GM10248 (cell line): ENCODE measurements around the gene HSD3B1.

Source experiments
- CTCF ChIA-PET: fragments of 300-600 bp; sonication (Branson Sonifier 250); formaldehyde crosslinking; extraction: SDS; loops from one replicate; lab custom pipeline; 2021; ENCODE audit warnings: antibody characterized with exemption; lab: Yijun Ruan, JAX
- POLR2A ChIA-PET: fragments of 350-650 bp; sonication (Branson Sonifier 250); formaldehyde crosslinking; extraction: SDS; loops from one replicate; lab custom pipeline; 2020; ENCODE audit warnings: antibody characterized with exemption; lab: Yijun Ruan, JAX
- DNase-seq: peaks from one replicate; pipeline ENCODE4 v3.0.0; 2012; ENCODE audit errors: extremely low spot score
- TF ChIP-seq, protein P1 (sequence below): IDR thresholded peaks from 2 replicates; pipeline ENCODE4 v1.5.1; 2012; ENCODE audit warnings: mild to moderate bottlenecking, low read depth; ENCODE audit errors: extremely low read depth, missing control alignments, control extremely low read depth

The HSD3B1 gene

DNA sequence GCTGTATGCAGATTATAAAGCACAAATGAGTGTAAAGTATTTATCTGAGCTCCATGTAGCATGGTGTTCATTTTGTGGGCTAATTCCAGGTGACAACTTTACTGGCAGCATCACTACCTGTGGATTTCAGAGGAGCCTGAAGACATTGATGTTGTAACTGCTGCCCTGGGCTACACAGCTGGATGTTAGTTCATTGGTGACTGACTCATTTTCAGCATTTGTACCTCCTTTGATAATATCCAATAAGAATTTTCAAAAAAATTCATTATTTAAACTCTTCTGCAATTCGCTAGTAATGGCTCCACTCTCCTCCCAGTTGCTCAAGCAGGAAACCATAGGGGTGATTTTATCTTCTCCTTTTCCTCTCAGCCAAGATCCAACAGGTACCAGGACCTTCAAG lies 37.3 kb upstream of the HSD3B1 start:
- TF ChIP-seq, protein P1, sequence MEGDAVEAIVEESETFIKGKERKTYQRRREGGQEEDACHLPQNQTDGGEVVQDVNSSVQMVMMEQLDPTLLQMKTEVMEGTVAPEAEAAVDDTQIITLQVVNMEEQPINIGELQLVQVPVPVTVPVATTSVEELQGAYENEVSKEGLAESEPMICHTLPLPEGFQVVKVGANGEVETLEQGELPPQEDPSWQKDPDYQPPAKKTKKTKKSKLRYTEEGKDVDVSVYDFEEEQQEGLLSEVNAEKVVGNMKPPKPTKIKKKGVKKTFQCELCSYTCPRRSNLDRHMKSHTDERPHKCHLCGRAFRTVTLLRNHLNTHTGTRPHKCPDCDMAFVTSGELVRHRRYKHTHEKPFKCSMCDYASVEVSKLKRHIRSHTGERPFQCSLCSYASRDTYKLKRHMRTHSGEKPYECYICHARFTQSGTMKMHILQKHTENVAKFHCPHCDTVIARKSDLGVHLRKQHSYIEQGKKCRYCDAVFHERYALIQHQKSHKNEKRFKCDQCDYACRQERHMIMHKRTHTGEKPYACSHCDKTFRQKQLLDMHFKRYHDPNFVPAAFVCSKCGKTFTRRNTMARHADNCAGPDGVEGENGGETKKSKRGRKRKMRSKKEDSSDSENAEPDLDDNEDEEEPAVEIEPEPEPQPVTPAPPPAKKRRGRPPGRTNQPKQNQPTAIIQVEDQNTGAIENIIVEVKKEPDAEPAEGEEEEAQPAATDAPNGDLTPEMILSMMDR, result no peak
- POLR2A ChIA-PET, result no interaction called here
- DNase-seq, result no peak
- CTCF ChIA-PET, result no interaction called here

DNA sequence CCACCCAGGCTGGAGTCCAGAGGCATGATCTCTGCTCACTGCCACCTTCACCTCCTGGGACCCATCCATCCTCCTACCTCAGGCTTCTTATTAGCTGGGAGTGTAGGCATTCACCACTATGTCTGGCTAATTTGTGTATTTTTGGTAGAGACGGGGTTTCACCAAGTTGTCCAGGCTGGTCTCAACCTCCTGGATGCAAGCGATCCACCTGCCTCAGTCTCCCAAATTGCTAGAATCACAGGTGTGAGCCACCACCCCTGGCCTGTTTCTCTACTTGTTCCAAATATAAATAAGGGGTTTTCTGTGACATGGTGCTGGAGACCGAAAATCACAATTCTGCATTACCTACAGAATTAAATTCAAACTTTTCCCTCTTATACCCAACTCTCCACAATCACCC lies 36.6 kb upstream of the HSD3B1 start:
- CTCF ChIA-PET, result no interaction called here
- POLR2A ChIA-PET, result no interaction called here
- TF ChIP-seq, protein P1, result no peak
- DNase-seq, result no peak

GRCh38 chr1:119470958-119471357 lies 36.1 kb upstream of the HSD3B1 start:
- POLR2A ChIA-PET, result no interaction called here
- TF ChIP-seq, protein P1, result no peak
- CTCF ChIA-PET, result no interaction called here
- no peak for DNase-seq

- POLR2A ChIA-PET, result no interaction called here
- no peak for DNase-seq
- CTCF ChIA-PET, result interaction anchor here (1.0 to 1.2 kb wide), 2 partner anchors 17 to 101 kb away, joined by 3 read pairs; no protein-coding TSS in a partner anchor
- TF ChIP-seq, protein P1, result no peak
Observed at GRCh38 chr1:119471566-119471965, 35.4 kb upstream of the HSD3B1 start.

- TF ChIP-seq, protein P1, result no peak
- ChIA-PET POLR2A (no interaction called here), CTCF (interaction anchor here (1.0 to 2.1 kb wide), 3 partner anchors 10 to 102 kb away, joined by 3 to 5 read pairs (median 3); no protein-coding TSS in a partner anchor)
- no peak for DNase-seq
Observed at GRCh38 chr1:119472080-119472818, 34.8 kb upstream of the HSD3B1 start.

DNA sequence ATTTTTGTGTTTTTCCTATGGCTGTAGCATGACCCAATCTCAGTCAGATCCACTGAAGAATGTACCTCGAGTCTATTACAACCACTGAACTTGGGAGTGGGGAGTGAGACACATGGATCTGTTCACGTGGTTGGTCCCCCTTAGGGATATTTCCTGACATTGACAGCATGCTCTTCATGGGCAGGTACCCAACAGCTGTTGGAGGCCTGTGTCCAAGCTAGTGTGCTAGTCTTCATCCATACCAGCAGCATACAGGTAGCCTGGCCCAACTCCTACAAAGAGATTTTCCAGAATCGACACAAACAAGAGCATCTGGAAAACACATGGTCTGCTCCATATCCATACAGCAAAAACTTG lies 34.2 kb upstream of the HSD3B1 start:
- POLR2A ChIA-PET, result no interaction called here
- no peak for DNase-seq
- TF ChIP-seq, protein P1, result no peak
- CTCF ChIA-PET, result interaction anchor here (1.0 to 2.1 kb wide), 2 partner anchors 11 to 16 kb away, joined by 3 to 5 read pairs; no protein-coding TSS in a partner anchor
